Erythroblast (primary cell): Measurements from ENCODE around the gene ZMPSTE24.

Source experiments
- DNase-seq, 2 experiments: peaks; one replicate each; lab custom pipeline; 2025; lab: John Stamatoyannopoulos, UW
- GATA1 ChIP-seq: IDR thresholded peaks from 2 replicates; pipeline ENCODE4 v1.6.1; 2011; ENCODE audit warnings: low read depth, mild to moderate bottlenecking, control low read depth, low read length, moderate library complexity
- POLR2A ChIP-seq: IDR thresholded peaks from 2 replicates; pipeline ENCODE4 v1.6.1; 2011; ENCODE audit warnings: mild to moderate bottlenecking, low read length

ZMPSTE24 gene

GRCh38 chr1:40270152-40270834 lies 12.3 kb downstream of the ZMPSTE24 start:
- TF ChIP-seq GATA1 (no peak), POLR2A (no peak)
- no peak for DNase-seq

GRCh38 chr1:40272653-40273213 lies 14.7 kb downstream of the ZMPSTE24 start:
- TF ChIP-seq POLR2A (no peak), GATA1 (no peak)
- DNase-seq, result no peak

GRCh38 chr1:40273547-40274166 lies 15.6 kb downstream of the ZMPSTE24 start:
- no peak for DNase-seq
- no peak for TF ChIP-seq POLR2A
- TF ChIP-seq GATA1, result no peak

- no peak for DNase-seq
- no peak for TF ChIP-seq GATA1
- TF ChIP-seq POLR2A, result no peak
Measured at GRCh38 chr1:40274331-40274730, 16.3 kb downstream of the ZMPSTE24 start.

- no peak for DNase-seq
- no peak for TF ChIP-seq GATA1
- no peak for TF ChIP-seq POLR2A
Measured at GRCh38 chr1:40276122-40276521, 18.1 kb downstream of the ZMPSTE24 start.

GRCh38 chr1:40281853-40282252 lies 23.8 kb downstream of the ZMPSTE24 start:
- TF ChIP-seq GATA1 (no peak), POLR2A (no peak)
- DNase-seq, result no peak

- DNase-seq, result no peak
- TF ChIP-seq POLR2A, result no peak
- TF ChIP-seq GATA1, result no peak
Measured at GRCh38 chr1:40291293-40291692, 33.3 kb downstream of the ZMPSTE24 start.

GRCh38 chr1:40299366-40300248 lies 41.6 kb downstream of the ZMPSTE24 start:
- no peak for TF ChIP-seq POLR2A
- no peak for TF ChIP-seq GATA1
- DNase-seq, result no peak

GRCh38 chr1:40300249-40300567 lies 42.2 kb downstream of the ZMPSTE24 start:
- no peak for DNase-seq
- TF ChIP-seq GATA1 (no peak), POLR2A (no peak)

- no peak for TF ChIP-seq POLR2A
- TF ChIP-seq GATA1, result no peak
- DNase-seq, result no peak
Measured at GRCh38 chr1:40300651-40301050, 42.6 kb downstream of the ZMPSTE24 start.

GRCh38 chr1:40301066-40301465 lies 43.0 kb downstream of the ZMPSTE24 start:
- no peak for DNase-seq
- TF ChIP-seq POLR2A (no peak), GATA1 (no peak)

GRCh38 chr1:40301541-40302299 lies 43.7 kb downstream of the ZMPSTE24 start:
- no peak for DNase-seq
- TF ChIP-seq POLR2A (no peak), GATA1 (no peak)

GRCh38 chr1:40302475-40302874 lies 44.4 kb downstream of the ZMPSTE24 start:
- TF ChIP-seq GATA1, result no peak
- no peak for TF ChIP-seq POLR2A
- DNase-seq, result no peak
